CD4-positive, alpha-beta T cell (primary cell): ENCODE data around the gene DAPK2. TPM values are rescaled to one million over a fixed set of nuclear protein-coding genes. Genes with fewer than 3 reads are reported as not detected.

Experiments used
- ATAC-seq: fragments of 200-7000 bp; cut with Tn5 transposase; one replicate; pipeline ENCODE4 v1.10.0; 2022; ENCODE audit warnings: mild to moderate bottlenecking; ENCODE audit not compliant: poor library complexity
- CTCF ChIA-PET: fragments of 350-600 bp; sonication (Branson Sonifier 250); formaldehyde crosslinking; loops from one replicate; lab custom pipeline; 2021; ENCODE audit warnings: antibody characterized with exemption, inconsistent platforms; lab: Charles Lee
- POLR2A ChIA-PET: fragments of 350-600 bp; sonication (Branson Sonifier 250); formaldehyde crosslinking; loops from one replicate; lab custom pipeline; 2021; ENCODE audit warnings: antibody characterized with exemption, inconsistent platforms; lab: Charles Lee
- DNase-seq, 14 experiments: peaks; one replicate each; pipeline ENCODE4 v3.0.0-alpha.2; 2013 to 2020; ENCODE audit warnings: mixed read lengths in 2 of 14
- H3K27ac ChIP-seq, 2 donors: one replicate each; pipeline versions ENCODE4 v1.5.1 to v1.7.0; 2013; ENCODE audit warnings: low read length in 2 of 2, low read depth in 1 of 2, mild to moderate bottlenecking in 1 of 2
- H3K27me3 ChIP-seq, 2 experiments: 1 replicate in 1 of 2; 2 replicates in 1 of 2; pipeline versions ENCODE4 v1.6.1 to v1.7.0; 2013; ENCODE audit warnings: low read length in 2 of 2, control low read depth in 1 of 2, mild to moderate bottlenecking in 1 of 2, moderate library complexity in 1 of 2; ENCODE audit not compliant: insufficient read depth in 2 of 2, control insufficient read depth in 1 of 2
- H3K36me3 ChIP-seq: one replicate; pipeline ENCODE4 v1.6.1; 2013; ENCODE audit warnings: low read length, control low read depth; ENCODE audit not compliant: insufficient read depth
- H3K4me1 ChIP-seq: one replicate; pipeline ENCODE4 v1.6.1; 2013; ENCODE audit warnings: low read length, control low read depth; ENCODE audit not compliant: insufficient read depth
- H3K4me3 ChIP-seq: one replicate; pipeline ENCODE4 v1.5.1; 2013; ENCODE audit warnings: mild to moderate bottlenecking, low read length, moderate library complexity
- H3K9me3 ChIP-seq, 2 experiments: 1 replicate in 1 of 2; 2 replicates in 1 of 2; pipeline versions ENCODE4 v1.6.1 to v1.7.0; 2013; ENCODE audit warnings: low read length in 2 of 2, mild to moderate bottlenecking in 2 of 2, control low read depth in 1 of 2, moderate library complexity in 1 of 2; ENCODE audit not compliant: control insufficient read depth in 1 of 2, insufficient read depth in 1 of 2
- H3K27ac Mint-ChIP-seq: one replicate; pipeline ENCODE4 v1.8.0; 2020; ENCODE audit warnings: mixed read lengths
- H3K27me3 Mint-ChIP-seq: one replicate; pipeline ENCODE4 v1.8.0; 2021; ENCODE audit warnings: mixed read lengths
- H3K36me3 Mint-ChIP-seq: one replicate; pipeline ENCODE4 v1.8.0; 2021; ENCODE audit warnings: low read depth, mixed read lengths
- H3K4me1 Mint-ChIP-seq: one replicate; pipeline ENCODE4 v1.8.0; 2021; ENCODE audit warnings: low read depth, mixed read lengths
- H3K4me3 Mint-ChIP-seq: one replicate; pipeline ENCODE4 v1.8.0; 2020; ENCODE audit warnings: mild to moderate bottlenecking, mixed read lengths
- H3K9me3 Mint-ChIP-seq: one replicate; pipeline ENCODE4 v1.8.0; 2020; ENCODE audit warnings: mixed read lengths
- intact Hi-C, 2 experiments: fragments of 100-400 bp; cut with DNase I in 1 of 2; cut with micrococcal nuclease in 1 of 2; formaldehyde crosslinking; loops; one replicate each; pipeline versions ENCODE4 v1.15.1 to v1.9.0; 2023 to 2025; cut with DNase I, micrococcal nuclease
- total RNA-seq, 174 experiments: library from RNA in 2 of 174; stranded (reverse) in 2 of 174; gene quantifications; one replicate each; pipeline ENCODE4 v1.2.3 and lab custom pipeline; 2021 to 2026
- TF ChIP-seq, protein P1 (sequence below): fragments of 200-600 bp; IDR thresholded peaks from one replicate; pipeline ENCODE4 v1.8.0; 2022; ENCODE audit warnings: antibody characterized with exemption, mild to moderate bottlenecking

Gene DAPK2
- total RNA-seq, 2 experiments from 2014 or later = 1.3 to 1.6 TPM

DNA sequence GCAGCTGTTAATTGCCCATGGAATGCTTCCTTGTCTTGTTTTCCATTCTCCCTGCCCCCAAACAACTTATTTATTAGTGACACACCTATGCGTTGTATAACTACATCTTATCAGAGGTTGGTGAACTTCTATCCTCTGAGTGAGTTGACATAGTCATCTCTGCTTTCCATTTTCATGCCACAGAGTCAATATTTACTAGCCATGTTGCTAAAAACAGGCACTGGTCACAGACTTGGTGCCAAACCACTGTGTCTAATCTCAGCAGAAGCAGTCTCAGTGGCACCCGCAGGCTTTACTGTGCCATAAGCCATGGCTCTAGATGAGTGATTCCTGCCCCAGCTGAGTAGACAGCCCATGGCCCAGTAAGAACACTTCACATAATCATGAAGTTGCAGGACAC lies 26.5 kb downstream of the DAPK2 start:
- Mint-ChIP-seq H3K9me3 (no peaks in the 10 kb centered on the region), H3K27ac (no peak overlapping the region), H3K27me3 (no peaks in the 10 kb centered on the region), H3K4me1 (peaks cover 3% of the 10 kb centered on the region), H3K36me3 (no peaks in the 10 kb centered on the region), H3K4me3 (no peak overlapping the region)
- ChIA-PET POLR2A (no interaction called here), CTCF (no interaction called here)
- Histone ChIP-seq H3K27ac (no peak overlapping the region), H3K4me3 (no peak overlapping the region), H3K9me3 (peaks cover 0 to 4% of the 10 kb centered on the region in 2 experiments), H3K4me1 (no peaks in the 10 kb centered on the region), H3K36me3 (no peaks in the 10 kb centered on the region), H3K27me3 (no peaks in the 10 kb centered on the region)
- DNase-seq = no peak
- intact Hi-C loops = no loop called here
- ATAC-seq = no peak
- TF ChIP-seq, protein P1, sequence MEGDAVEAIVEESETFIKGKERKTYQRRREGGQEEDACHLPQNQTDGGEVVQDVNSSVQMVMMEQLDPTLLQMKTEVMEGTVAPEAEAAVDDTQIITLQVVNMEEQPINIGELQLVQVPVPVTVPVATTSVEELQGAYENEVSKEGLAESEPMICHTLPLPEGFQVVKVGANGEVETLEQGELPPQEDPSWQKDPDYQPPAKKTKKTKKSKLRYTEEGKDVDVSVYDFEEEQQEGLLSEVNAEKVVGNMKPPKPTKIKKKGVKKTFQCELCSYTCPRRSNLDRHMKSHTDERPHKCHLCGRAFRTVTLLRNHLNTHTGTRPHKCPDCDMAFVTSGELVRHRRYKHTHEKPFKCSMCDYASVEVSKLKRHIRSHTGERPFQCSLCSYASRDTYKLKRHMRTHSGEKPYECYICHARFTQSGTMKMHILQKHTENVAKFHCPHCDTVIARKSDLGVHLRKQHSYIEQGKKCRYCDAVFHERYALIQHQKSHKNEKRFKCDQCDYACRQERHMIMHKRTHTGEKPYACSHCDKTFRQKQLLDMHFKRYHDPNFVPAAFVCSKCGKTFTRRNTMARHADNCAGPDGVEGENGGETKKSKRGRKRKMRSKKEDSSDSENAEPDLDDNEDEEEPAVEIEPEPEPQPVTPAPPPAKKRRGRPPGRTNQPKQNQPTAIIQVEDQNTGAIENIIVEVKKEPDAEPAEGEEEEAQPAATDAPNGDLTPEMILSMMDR = no peak

DNA sequence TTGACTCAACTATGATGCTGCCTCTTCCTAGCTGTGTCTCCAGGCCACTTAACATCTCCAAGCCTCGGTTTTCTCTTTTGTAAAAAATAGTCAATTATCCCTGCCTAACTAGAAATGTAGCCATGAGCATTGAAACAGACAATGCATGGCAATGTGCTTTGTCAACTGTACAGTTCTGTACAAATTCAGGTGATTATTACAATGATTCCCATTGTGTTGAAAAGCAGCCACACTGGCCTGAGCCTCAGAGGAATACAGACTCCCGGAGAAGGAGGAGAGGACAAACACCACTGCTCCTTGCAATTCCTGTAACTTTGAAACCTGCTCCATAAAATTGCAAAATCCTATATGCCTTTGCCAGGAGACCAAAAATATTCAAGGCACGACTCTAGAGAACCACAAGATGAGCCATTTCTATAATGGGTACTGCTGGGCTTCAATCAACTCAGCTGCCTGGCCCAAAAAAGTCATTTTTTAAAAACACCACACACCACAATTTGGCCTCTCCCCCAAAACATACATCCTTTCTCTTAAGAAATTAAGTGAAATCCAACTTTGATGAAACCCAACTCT lies 28.6 kb downstream of the DAPK2 start:
- Histone ChIP-seq H3K27me3 (no peaks in the 10 kb centered on the region), H3K4me3 (no peak overlapping the region), H3K9me3 (peaks cover 0 to 4% of the 10 kb centered on the region in 2 experiments), H3K36me3 (no peaks in the 10 kb centered on the region), H3K4me1 (peaks cover 6% of the 10 kb centered on the region), H3K27ac (no peak overlapping the region)
- POLR2A ChIA-PET = no interaction called here
- Mint-ChIP-seq H3K9me3 (no peaks in the 10 kb centered on the region), H3K27me3 (no peaks in the 10 kb centered on the region), H3K4me1 (peaks cover 3% of the 10 kb centered on the region), H3K4me3 (no peak overlapping the region), H3K36me3 (no peaks in the 10 kb centered on the region), H3K27ac (no peak overlapping the region)
- no peak for ATAC-seq
- TF ChIP-seq, protein P1 = no peak
- no peak for DNase-seq
- CTCF ChIA-PET = no interaction called here
- intact Hi-C loops = no loop called here

DNA sequence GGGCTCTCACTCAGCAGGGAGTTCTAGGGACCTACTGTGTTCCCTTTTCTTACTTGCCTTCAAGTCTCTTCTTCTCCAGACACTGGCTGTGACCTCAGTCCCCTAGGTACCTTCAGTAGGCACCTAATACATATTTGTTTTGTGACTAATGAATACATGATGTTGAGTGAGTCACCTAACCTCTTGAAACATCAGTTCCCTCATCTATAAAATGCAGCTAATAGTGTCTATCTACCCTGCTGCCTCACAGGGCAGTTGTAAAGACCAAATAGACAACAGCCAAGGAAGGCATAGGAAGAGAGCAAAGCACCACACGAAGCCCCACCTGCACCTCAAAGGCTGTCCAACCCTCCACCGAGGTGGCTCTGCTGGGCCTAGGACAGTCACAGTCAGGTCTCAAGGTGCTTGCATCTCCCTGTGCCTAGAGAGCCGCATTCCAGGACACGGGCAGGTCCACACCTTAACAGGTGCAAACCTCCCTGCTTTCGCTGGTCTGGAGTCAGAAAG lies 29.1 kb downstream of the DAPK2 start:
- intact Hi-C loops = no loop called here

More for the DNA sequence above, 29.1 kb downstream of the DAPK2 start:
- Histone ChIP-seq H3K4me3 (no peak overlapping the region), H3K36me3 (no peaks in the 10 kb centered on the region), H3K4me1 (peaks cover 6% of the 10 kb centered on the region), H3K9me3 (peaks cover 0 to 4% of the 10 kb centered on the region in 2 experiments), H3K27ac (no peak overlapping the region), H3K27me3 (no peaks in the 10 kb centered on the region)
- CTCF ChIA-PET = no interaction called here
- Mint-ChIP-seq H3K9me3 (no peaks in the 10 kb centered on the region), H3K36me3 (no peaks in the 10 kb centered on the region), H3K27me3 (no peaks in the 10 kb centered on the region), H3K4me1 (peaks cover 3% of the 10 kb centered on the region), H3K4me3 (no peak overlapping the region), H3K27ac (no peak overlapping the region)
- TF ChIP-seq, protein P1 = no peak
- ATAC-seq = no peak
- POLR2A ChIA-PET = no interaction called here
- DNase-seq = no peak
